Adrenal gland (tissue), 5 donors: ENCODE measurements around the gene EPO.

ENCODE experiments used
- CTCF ChIP-seq, 6 experiments: fragments of 450-650 bp in 4 of 6; fragments of 200-600 bp in 2 of 6; sonication (generic) in 1 of 6; IDR thresholded peaks; 1 replicate in 5 of 6; 2 replicates in 1 of 6; pipeline versions ENCODE4 v1.5.1 to v1.8.0; 2016 to 2021; ENCODE audit warnings: antibody characterized with exemption in 6 of 6, mild to moderate bottlenecking in 2 of 6, moderate library complexity in 1 of 6
- POLR2A ChIP-seq, 2 donors: fragments of 450-650 bp; IDR thresholded peaks; one replicate each; pipeline ENCODE4 v1.6.1; 2017; ENCODE audit warnings: antibody characterized with exemption in 2 of 2, mild to moderate bottlenecking in 2 of 2, moderate library complexity in 1 of 2
- donor health status: DM: no; HTN: no; CAD: no.

- TF ChIP-seq CTCF (IDR thresholded peaks at IDR 0.05) (no peak), POLR2A (IDR thresholded peaks at IDR 0.05) (no peak)
Measured at GRCh38 chr7:100693312-100694097, 26.8 kb upstream of the EPO start.
